MM.1S (cell line): Measurements from ENCODE around the gene HOXC13.

ENCODE experiments used
- DNase-seq: peaks from one replicate; pipeline ENCODE4 v3.0.0-alpha.2; 2015
- H2AFZ ChIP-seq: fragments of 300-600 bp; sonication (generic); 2 replicates; pipeline ENCODE4 v1.6.0; 2016; ENCODE audit warnings: antibody characterized with exemption, low read length
- H3F3A ChIP-seq: fragments of 300-600 bp; sonication (generic); 2 replicates; pipeline ENCODE4 v1.6.1; 2016; ENCODE audit warnings: mild to moderate bottlenecking, antibody characterized with exemption, low read length, moderate library complexity, mixed read lengths; ENCODE audit not compliant: insufficient read depth
- H3K27ac ChIP-seq: fragments of 300-600 bp; sonication (generic); 2 replicates; pipeline ENCODE4 v1.5.1; 2016; ENCODE audit warnings: mild to moderate bottlenecking, low read length
- H3K27me3 ChIP-seq: fragments of 300-600 bp; sonication (generic); replicated peaks from 2 replicates; pipeline ENCODE4 v1.6.0; 2016; ENCODE audit warnings: low read length; ENCODE audit not compliant: insufficient read depth
- H3K36me3 ChIP-seq: fragments of 300-600 bp; sonication (generic); replicated peaks from 2 replicates; pipeline ENCODE4 v1.6.1; 2016; ENCODE audit warnings: mild to moderate bottlenecking, low read length, mixed read lengths; ENCODE audit not compliant: insufficient read depth
- H3K4me1 ChIP-seq: fragments of 300-600 bp; sonication (generic); 2 replicates; pipeline ENCODE4 v1.6.1; 2016; ENCODE audit warnings: low read length, mixed read lengths
- H3K4me2 ChIP-seq: fragments of 300-600 bp; sonication (generic); 2 replicates; pipeline ENCODE4 v1.6.0; 2016; ENCODE audit warnings: low read depth, low read length
- H3K4me3 ChIP-seq: fragments of 300-600 bp; sonication (generic); 2 replicates; pipeline ENCODE4 v1.5.1; 2016; ENCODE audit warnings: low read length, mixed read lengths
- H3K79me2 ChIP-seq: fragments of 300-600 bp; sonication (generic); 2 replicates; pipeline ENCODE4 v1.6.1; 2016; ENCODE audit warnings: mixed run types, low read length, mixed read lengths
- H3K9ac ChIP-seq: fragments of 300-600 bp; sonication (generic); 2 replicates; pipeline ENCODE4 v1.6.1; 2016; ENCODE audit warnings: low read length, mixed read lengths
- H3K9me2 ChIP-seq: fragments of 300-600 bp; sonication (generic); replicated peaks from 2 replicates; pipeline ENCODE4 v1.6.1; 2016; ENCODE audit warnings: mild to moderate bottlenecking, low read length, mixed read lengths; ENCODE audit not compliant: insufficient read depth
- H3K9me3 ChIP-seq: fragments of 300-600 bp; sonication (generic); replicated peaks from 2 replicates; pipeline ENCODE4 v1.6.1; 2016; ENCODE audit warnings: mild to moderate bottlenecking, low read length, mixed read lengths; ENCODE audit not compliant: insufficient read depth
- H4K20me1 ChIP-seq: fragments of 300-600 bp; sonication (generic); 2 replicates; pipeline ENCODE4 v1.6.1; 2016; ENCODE audit warnings: mild to moderate bottlenecking, low read length, moderate library complexity, mixed read lengths; ENCODE audit not compliant: insufficient read depth
- CTCF ChIP-seq: fragments of 300-600 bp; sonication (generic); IDR thresholded peaks from 2 replicates; pipeline ENCODE4 v1.5.1; 2016; ENCODE audit warnings: antibody characterized with exemption, low read length, mixed read lengths
- EZH2 ChIP-seq: fragments of 300-600 bp; sonication (generic); optimal IDR thresholded peaks from 2 replicates; pipeline ENCODE3; 2017; ENCODE audit warnings: low read depth, mild to moderate bottlenecking, antibody characterized with exemption, low read length, mixed read lengths
- EZH2phosphoT487 ChIP-seq: fragments of 300-600 bp; sonication (generic); IDR thresholded peaks from 2 replicates; pipeline ENCODE4 v1.6.1; 2018; ENCODE audit warnings: antibody characterized with exemption, low read length

The HOXC13 gene

GRCh38 chr12:53966085-53966384, 27.4 kb downstream of the HOXC13 start:
- H3F3A ChIP-seq = no peaks in the 10 kb centered on the region
- no peak for TF ChIP-seq CTCF
- TF ChIP-seq EZH2 = no peak
- no peak for TF ChIP-seq EZH2phosphoT487
- H3K79me2 ChIP-seq = no peaks in the 10 kb centered on the region
- H4K20me1 ChIP-seq = no peaks in the 10 kb centered on the region
- no peak for DNase-seq
- H3K9me3 ChIP-seq = no peaks in the 10 kb centered on the region
- H3K27me3 ChIP-seq = peaks cover 100% of the 10 kb centered on the region
- H3K9me2 ChIP-seq = no peaks in the 10 kb centered on the region
- H3K4me1 ChIP-seq = no peaks in the 10 kb centered on the region
- no peak overlapping the region for H2AFZ ChIP-seq
- no peaks in the 10 kb centered on the region for H3K36me3 ChIP-seq
- no peak overlapping the region for H3K4me2 ChIP-seq
- H3K9ac ChIP-seq = no peak overlapping the region
- no peak overlapping the region for H3K4me3 ChIP-seq
- H3K27ac ChIP-seq = no peak overlapping the region

DNA sequence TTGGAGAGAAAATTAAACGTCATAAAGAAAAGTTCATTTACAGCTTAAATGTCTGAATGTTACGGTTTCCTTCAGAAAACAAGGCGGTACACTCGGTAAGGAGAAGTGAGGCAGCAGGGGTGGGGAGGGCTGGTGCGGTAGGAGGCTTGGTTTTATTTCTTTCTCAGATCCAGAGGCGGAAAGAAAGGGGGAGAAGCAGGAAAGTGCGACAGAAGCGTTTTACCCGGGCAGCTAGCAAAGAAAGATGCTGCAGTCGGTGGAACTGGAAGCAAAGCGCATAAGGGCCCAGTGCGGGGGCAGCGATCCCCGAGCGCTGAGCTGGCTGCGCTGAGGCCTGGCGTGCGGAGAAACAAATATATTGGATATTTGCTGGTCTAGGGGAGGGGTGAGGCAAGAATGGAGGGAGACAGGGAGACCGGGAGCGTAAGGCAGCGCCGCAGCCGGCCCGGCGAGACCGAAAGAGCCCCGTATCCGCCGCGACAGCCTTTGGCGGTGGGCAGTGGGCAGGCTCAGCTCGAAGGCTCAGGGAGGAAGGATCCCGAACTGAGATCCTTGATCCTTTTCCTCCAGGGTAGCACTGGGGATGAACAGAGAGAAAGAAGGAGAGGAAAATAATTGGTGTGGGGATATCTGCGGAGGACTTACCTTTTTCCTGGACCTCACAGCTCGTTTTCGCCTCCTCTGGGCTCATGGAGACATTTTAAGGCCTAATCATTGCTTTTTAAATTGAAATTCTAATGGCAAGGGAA, 27.9 kb downstream of the HOXC13 start:
- no peak for TF ChIP-seq EZH2
- TF ChIP-seq CTCF = no peak
- TF ChIP-seq EZH2phosphoT487 = no peak
- Histone ChIP-seq H3K9me3 (no peaks in the 10 kb centered on the region), H3K9me2 (no peaks in the 10 kb centered on the region), H3K4me3 (no peak overlapping the region), H3F3A (no peaks in the 10 kb centered on the region), H4K20me1 (no peaks in the 10 kb centered on the region), H3K27me3 (peaks cover 100% of the 10 kb centered on the region), H3K27ac (no peak overlapping the region), H3K36me3 (no peaks in the 10 kb centered on the region), H3K9ac (no peak overlapping the region), H3K4me2 (no peak overlapping the region), H2AFZ (no peak overlapping the region), H3K4me1 (no peaks in the 10 kb centered on the region), H3K79me2 (no peaks in the 10 kb centered on the region)
- no peak for DNase-seq

DNA sequence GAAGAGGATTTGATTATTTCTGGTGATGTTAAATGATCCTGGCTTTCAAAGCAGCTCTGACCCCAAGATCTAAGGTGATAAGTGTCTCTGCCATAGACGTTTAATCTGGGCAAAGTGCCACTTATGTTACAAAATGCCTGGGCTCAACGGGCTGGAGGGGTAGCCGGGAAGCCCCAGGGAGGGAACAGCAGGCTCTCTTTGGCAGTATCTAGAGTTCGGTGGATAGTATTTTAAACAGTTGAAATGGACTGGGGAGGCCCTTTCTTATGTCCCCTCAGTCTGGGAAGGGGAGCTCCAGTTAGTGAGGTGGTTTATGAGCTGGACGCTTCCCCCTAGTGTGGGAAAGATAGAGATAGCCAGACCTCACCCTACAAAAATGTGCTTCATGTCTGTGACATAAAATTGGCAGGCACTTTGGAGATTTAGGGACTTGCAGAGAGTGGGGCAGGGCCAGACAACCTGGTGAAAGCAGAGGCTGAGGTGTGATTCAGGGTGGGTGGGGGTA, 28.8 kb downstream of the HOXC13 start:
- H3K4me3 ChIP-seq = no peak overlapping the region
- H3K9me3 ChIP-seq = no peaks in the 10 kb centered on the region
- no peaks in the 10 kb centered on the region for H3K4me1 ChIP-seq
- no peak overlapping the region for H3K4me2 ChIP-seq
- no peak for TF ChIP-seq CTCF
- TF ChIP-seq EZH2 = no peak
- TF ChIP-seq EZH2phosphoT487 = no peak
- peaks cover 100% of the 10 kb centered on the region for H3K27me3 ChIP-seq
- H3K36me3 ChIP-seq = no peaks in the 10 kb centered on the region
- no peak overlapping the region for H3K9ac ChIP-seq
- no peaks in the 10 kb centered on the region for H3K9me2 ChIP-seq
- no peak overlapping the region for H3K27ac ChIP-seq
- no peaks in the 10 kb centered on the region for H4K20me1 ChIP-seq
- H3F3A ChIP-seq = no peaks in the 10 kb centered on the region
- no peaks in the 10 kb centered on the region for H3K79me2 ChIP-seq
- no peak overlapping the region for H2AFZ ChIP-seq
- DNase-seq = no peak
